Mesothelial cell of epicardium (in vitro differentiated cells): ENCODE measurements around the gene UBR4. TPM values are rescaled to one million over a fixed set of nuclear protein-coding genes. Genes with fewer than 3 reads are reported as not detected.

Experiments used
- DNase-seq, 2 experiments: peaks; one replicate each; pipeline ENCODE4 v3.0.0; 2021; ENCODE audit warnings: low spot score in 2 of 2; ENCODE audit not compliant: unreplicated experiment in 2 of 2
- H3K27ac Mint-ChIP-seq: 2 replicates; pipeline ENCODE4 v1.8.0; 2021; ENCODE audit warnings: mixed read lengths
- H3K27me3 Mint-ChIP-seq: 2 replicates; pipeline ENCODE4 v1.8.0; 2021; ENCODE audit warnings: low read depth, mixed read lengths
- H3K36me3 Mint-ChIP-seq: 2 replicates; pipeline ENCODE4 v1.8.0; 2021; ENCODE audit warnings: mixed read lengths
- H3K4me1 Mint-ChIP-seq: 2 replicates; pipeline ENCODE4 v1.8.0; 2021; ENCODE audit warnings: mixed read lengths
- H3K4me3 Mint-ChIP-seq: 2 replicates; pipeline ENCODE4 v1.8.0; 2021; ENCODE audit warnings: mild to moderate bottlenecking, moderate library complexity, mixed read lengths
- H3K9me3 Mint-ChIP-seq: 2 replicates; pipeline ENCODE4 v1.8.0; 2021; ENCODE audit warnings: mixed read lengths
- CTCF ChIP-seq: fragments of 200-600 bp; sonication (generic); IDR thresholded peaks from one replicate; pipeline ENCODE4 v1.5.0; 2021; ENCODE audit warnings: antibody characterized with exemption; ENCODE audit not compliant: unreplicated experiment
- total RNA-seq: library from RNA; stranded (reverse); gene quantifications from 3 replicates; pipeline ENCODE4 v1.2.1, GENCODE V29; 2021

Gene UBR4
- total RNA-seq, 1 donor from 2014 or later = 222 TPM

- H3K27me3 Mint-ChIP-seq = no peaks in the 10 kb centered on the region
- H3K9me3 Mint-ChIP-seq = peaks cover 5% of the 10 kb centered on the region
- H3K4me3 Mint-ChIP-seq = no peak overlapping the region
- H3K36me3 Mint-ChIP-seq = peaks cover 3% of the 10 kb centered on the region
- H3K4me1 Mint-ChIP-seq = no peaks in the 10 kb centered on the region
- H3K27ac Mint-ChIP-seq = no peak overlapping the region
- no peak for DNase-seq
- no peak for TF ChIP-seq CTCF
Observed at GRCh38 chr1:19065526-19066247, 144.4 kb downstream of the UBR4 start.

GRCh38 chr1:19064906-19065450, 145.1 kb downstream of the UBR4 start:
- H3K27me3 Mint-ChIP-seq = no peaks in the 10 kb centered on the region
- H3K27ac Mint-ChIP-seq = no peak overlapping the region
- H3K4me3 Mint-ChIP-seq = no peak overlapping the region
- TF ChIP-seq CTCF = no peak
- peaks cover 3% of the 10 kb centered on the region for H3K36me3 Mint-ChIP-seq
- H3K9me3 Mint-ChIP-seq = peaks cover 5% of the 10 kb centered on the region
- no peak for DNase-seq
- H3K4me1 Mint-ChIP-seq = no peaks in the 10 kb centered on the region

- H3K27ac Mint-ChIP-seq = no peak overlapping the region
- H3K27me3 Mint-ChIP-seq = peaks cover 6% of the 10 kb centered on the region
- no peaks in the 10 kb centered on the region for H3K4me1 Mint-ChIP-seq
- peaks cover 3% of the 10 kb centered on the region for H3K36me3 Mint-ChIP-seq
- H3K9me3 Mint-ChIP-seq = peaks cover 5% of the 10 kb centered on the region
- no peak for DNase-seq
- no peak for TF ChIP-seq CTCF
- no peak overlapping the region for H3K4me3 Mint-ChIP-seq
Observed at GRCh38 chr1:19063122-19063521, 146.9 kb downstream of the UBR4 start.

GRCh38 chr1:19062258-19063029, 147.6 kb downstream of the UBR4 start:
- Mint-ChIP-seq H3K9me3 (peaks cover 5% of the 10 kb centered on the region), H3K27me3 (peaks cover 6% of the 10 kb centered on the region), H3K4me1 (no peaks in the 10 kb centered on the region), H3K36me3 (peaks cover 3% of the 10 kb centered on the region), H3K27ac (no peak overlapping the region), H3K4me3 (no peak overlapping the region)
- no peak for TF ChIP-seq CTCF
- no peak for DNase-seq

GRCh38 chr1:19061798-19062197, 148.3 kb downstream of the UBR4 start:
- TF ChIP-seq CTCF = no peak
- peaks cover 6% of the 10 kb centered on the region for H3K27me3 Mint-ChIP-seq
- H3K9me3 Mint-ChIP-seq = peaks cover 5% of the 10 kb centered on the region
- H3K36me3 Mint-ChIP-seq = peaks cover 3% of the 10 kb centered on the region
- no peak overlapping the region for H3K27ac Mint-ChIP-seq
- no peak for DNase-seq
- H3K4me3 Mint-ChIP-seq = no peak overlapping the region
- H3K4me1 Mint-ChIP-seq = no peaks in the 10 kb centered on the region
